H9 (cell line): Measurements from ENCODE around the gene RMDN2. TPM values are rescaled to one million over a fixed set of nuclear protein-coding genes. Genes with fewer than 3 reads are reported as not detected.

Source experiments
- DNase-seq: peaks from one replicate; pipeline ENCODE4 v3.0.0-alpha.2; 2017
- H2AFZ ChIP-seq: one replicate; pipeline ENCODE4 v1.6.1; 2013; ENCODE audit warnings: mild to moderate bottlenecking, low read length, control low read depth, moderate library complexity
- H2AK5ac ChIP-seq: 2 replicates; pipeline ENCODE4 v1.6.1; 2013; ENCODE audit warnings: low read length, control low read depth, mixed read lengths; ENCODE audit not compliant: insufficient read length
- H2BK120ac ChIP-seq: one replicate; pipeline ENCODE4 v1.6.1; 2013; ENCODE audit warnings: low read depth, mild to moderate bottlenecking, low read length, control low read depth, inconsistent platforms; ENCODE audit not compliant: poor library complexity, severe bottlenecking
- H2BK12ac ChIP-seq: 2 replicates; pipeline ENCODE4 v1.6.1; 2013; ENCODE audit warnings: low read length, control low read depth, mixed read lengths, low read depth; ENCODE audit not compliant: insufficient read length
- H2BK15ac ChIP-seq: 2 replicates; pipeline ENCODE4 v1.6.1; 2013; ENCODE audit warnings: low read depth, low read length, control low read depth
- H2BK20ac ChIP-seq: one replicate; pipeline ENCODE4 v1.6.1; 2013; ENCODE audit warnings: low read depth, mild to moderate bottlenecking, low read length, control low read depth, inconsistent platforms; ENCODE audit not compliant: poor library complexity, severe bottlenecking
- H2BK5ac ChIP-seq: 2 replicates; pipeline ENCODE4 v1.6.1; 2013; ENCODE audit warnings: low read length, control low read depth, mixed read lengths; ENCODE audit not compliant: insufficient read length
- H3K14ac ChIP-seq: 2 replicates; pipeline ENCODE4 v1.6.1; 2013; ENCODE audit warnings: low read length, control low read depth; ENCODE audit not compliant: insufficient read depth
- H3K18ac ChIP-seq: 2 replicates; pipeline ENCODE4 v1.6.1; 2013; ENCODE audit warnings: low read depth, mild to moderate bottlenecking, mixed read lengths, low read length, control low read depth; ENCODE audit not compliant: insufficient read length
- H3K23ac ChIP-seq: 2 replicates; pipeline ENCODE4 v1.6.1; 2013; ENCODE audit warnings: low read length, control low read depth, mixed read lengths, low read depth; ENCODE audit not compliant: insufficient read length
- H3K23me2 ChIP-seq: 2 replicates; pipeline ENCODE4 v1.6.1; 2013; ENCODE audit warnings: low read depth, mild to moderate bottlenecking, mixed read lengths, low read length, control low read depth; ENCODE audit not compliant: insufficient read length, poor library complexity, severe bottlenecking
- H3K27ac ChIP-seq: 2 replicates; pipeline ENCODE4 v1.5.1; 2013; ENCODE audit warnings: low read length, control low read depth, mixed read lengths, low read depth; ENCODE audit not compliant: insufficient read length
- H3K27me3 ChIP-seq: 2 replicates; pipeline ENCODE4 v1.6.1; 2013; ENCODE audit warnings: low read length, control low read depth, inconsistent platforms; ENCODE audit not compliant: insufficient read depth
- H3K4ac ChIP-seq: 2 replicates; pipeline ENCODE4 v1.6.1; 2013; ENCODE audit warnings: low read depth, mild to moderate bottlenecking, control low read depth, inconsistent platforms, low read length, moderate library complexity
- H3K4me1 ChIP-seq: 2 replicates; pipeline ENCODE4 v1.6.1; 2013; ENCODE audit warnings: low read length, control low read depth, inconsistent platforms; ENCODE audit not compliant: insufficient read depth
- H3K4me2 ChIP-seq: 2 replicates; pipeline ENCODE4 v1.6.1; 2013; ENCODE audit warnings: low read length, control low read depth, mixed read lengths; ENCODE audit not compliant: insufficient read length, insufficient read depth
- H3K56ac ChIP-seq: 2 replicates; pipeline ENCODE4 v1.6.1; 2013; ENCODE audit warnings: low read depth, mild to moderate bottlenecking, mixed read lengths, low read length, control low read depth; ENCODE audit not compliant: insufficient read length
- H3K79me1 ChIP-seq: 2 replicates; pipeline ENCODE4 v1.6.1; 2013; ENCODE audit warnings: low read depth, mild to moderate bottlenecking, moderate library complexity, low read length, control low read depth, inconsistent platforms; ENCODE audit not compliant: insufficient read depth, poor library complexity, severe bottlenecking
- H3K79me2 ChIP-seq: 2 replicates; pipeline ENCODE4 v1.6.1; 2013; ENCODE audit warnings: low read length, control low read depth, inconsistent platforms; ENCODE audit not compliant: insufficient read depth
- H3K9ac ChIP-seq: 2 replicates; pipeline ENCODE4 v1.6.1; 2013; ENCODE audit warnings: low read length, control low read depth, mixed read lengths; ENCODE audit not compliant: insufficient read length; ENCODE audit errors: extremely low read depth
- H3K9me3 ChIP-seq: one replicate; pipeline ENCODE4 v1.6.1; 2013; ENCODE audit warnings: low read depth, low read length, inconsistent platforms; ENCODE audit not compliant: control insufficient read depth
- H3T11ph ChIP-seq: one replicate; pipeline ENCODE4 v1.6.1; 2013; ENCODE audit warnings: mild to moderate bottlenecking, low read length, control low read depth, inconsistent platforms
- H4K20me1 ChIP-seq: one replicate; pipeline ENCODE4 v1.6.1; 2013; ENCODE audit not compliant: control insufficient read depth, insufficient read length, insufficient read depth
- H4K5ac ChIP-seq: 2 replicates; pipeline ENCODE4 v1.6.1; 2013; ENCODE audit warnings: low read depth, mild to moderate bottlenecking, mixed read lengths, low read length, control low read depth; ENCODE audit not compliant: insufficient read length
- H4K8ac ChIP-seq: replicated peaks from 2 replicates; pipeline ENCODE4 v1.6.1; 2013; ENCODE audit warnings: low read length, control low read depth, mixed read lengths, low read depth; ENCODE audit not compliant: insufficient read length
- H4K91ac ChIP-seq: 2 replicates; pipeline ENCODE4 v1.6.1; 2013; ENCODE audit warnings: low read depth, mild to moderate bottlenecking, moderate library complexity, mixed read lengths, low read length, control low read depth; ENCODE audit not compliant: insufficient read length
- H3K27ac Mint-ChIP-seq, 3 experiments: 2 replicates in 2 of 3; 3 replicates in 1 of 3; pipeline ENCODE4 v1.8.0; 2020 to 2021; ENCODE audit warnings: mixed read lengths in 3 of 3, mild to moderate bottlenecking in 1 of 3, moderate library complexity in 1 of 3
- H3K27me3 Mint-ChIP-seq: 2 replicates; pipeline ENCODE4 v1.8.0; 2021; ENCODE audit warnings: low read depth, mild to moderate bottlenecking, moderate library complexity, mixed read lengths
- H3K36me3 Mint-ChIP-seq, 3 experiments: 2 replicates in 2 of 3; 3 replicates in 1 of 3; pipeline ENCODE4 v1.8.0; 2020 to 2021; ENCODE audit warnings: low read depth in 3 of 3, mixed read lengths in 3 of 3; ENCODE audit not compliant: insufficient read depth in 1 of 3
- H3K4me1 Mint-ChIP-seq, 2 experiments: 2 replicates each; pipeline ENCODE4 v1.8.0; 2020; ENCODE audit warnings: mixed read lengths in 2 of 2
- H3K4me3 Mint-ChIP-seq, 2 experiments: 2 replicates in 1 of 2; 3 replicates in 1 of 2; pipeline ENCODE4 v1.8.0; 2020 to 2021; ENCODE audit warnings: mild to moderate bottlenecking in 2 of 2, mixed read lengths in 2 of 2, moderate library complexity in 1 of 2
- H3K9me3 Mint-ChIP-seq, 2 experiments: 2 replicates in 1 of 2; 3 replicates in 1 of 2; pipeline ENCODE4 v1.8.0; 2020; ENCODE audit warnings: mild to moderate bottlenecking in 2 of 2, mixed read lengths in 2 of 2, moderate library complexity in 1 of 2
- WGBS: extraction: QIAGEN DNeasy Blood & Tissue Kit; methylation state at CpG from one replicate; pipeline ENCODE4 v1.1.7; 2013; ENCODE audit warnings: missing lambda C conversion rate, low lambda C conversion rate, mixed read lengths; ENCODE audit not compliant: insufficient read length; ENCODE audit errors: extremely low coverage; 5-methylcytosine and 5-hydroxymethylcytosine counted together
- total RNA-seq: library from RNA; stranded (reverse); gene quantifications from 2 replicates; pipeline ENCODE4 v1.2.1, GENCODE V29; 2021
- TF ChIP-seq, protein P1 (sequence below): fragments of 200-600 bp; sonication (generic); conservative IDR thresholded peaks from 3 replicates; pipeline ENCODE4 v1.8.0; 2021; ENCODE audit warnings: antibody characterized with exemption, mild to moderate bottlenecking

Gene RMDN2
- total RNA-seq, 1 experiment from 2014 or later: 2.8 TPM

DNA sequence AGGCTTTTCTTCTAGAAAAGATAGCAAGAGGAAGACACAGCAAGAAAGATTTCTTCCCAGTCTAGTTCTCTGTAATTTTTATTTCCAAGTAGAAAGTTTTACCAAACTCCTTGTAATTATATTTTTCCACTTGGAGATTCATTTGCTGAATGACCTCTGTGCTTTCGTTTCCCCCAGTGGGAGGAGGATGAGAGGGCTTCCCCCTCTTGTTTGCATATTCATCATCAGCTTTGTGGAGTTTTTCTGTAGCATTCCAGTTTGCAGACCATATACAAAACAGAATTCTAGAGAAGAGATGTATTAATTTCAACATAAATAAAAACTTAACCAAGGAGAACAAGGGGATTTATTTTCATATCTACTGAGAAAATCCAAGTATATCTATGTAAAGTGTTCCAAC, 51.3 kb downstream of the RMDN2 start:
- Histone ChIP-seq H3K9ac (no peak overlapping the region), H4K5ac (no peak overlapping the region), H3K4me2 (no peak overlapping the region), H2BK12ac (no peak overlapping the region), H3K79me1 (no peaks in the 10 kb centered on the region), H2BK20ac (no peak overlapping the region), H3K9me3 (no peaks in the 10 kb centered on the region), H3K56ac (no peak overlapping the region), H3T11ph (no peak overlapping the region), H4K91ac (no peak overlapping the region), H3K27ac (no peak overlapping the region), H3K4ac (no peak overlapping the region), H3K18ac (no peak overlapping the region), H2AK5ac (no peak overlapping the region), H3K23me2 (no peaks in the 10 kb centered on the region), H2BK15ac (no peak overlapping the region), H3K27me3 (no peaks in the 10 kb centered on the region), H3K4me1 (no peaks in the 10 kb centered on the region), H2BK120ac (no peak overlapping the region), H2BK5ac (no peak overlapping the region), H4K20me1 (no peaks in the 10 kb centered on the region), H3K23ac (no peak overlapping the region), H2AFZ (no peak overlapping the region), H4K8ac (no peak overlapping the region), H3K79me2 (no peaks in the 10 kb centered on the region), H3K14ac (no peak overlapping the region)
- WGBS: no CpG with 5 or more reads among the region's 1 CpG
- Mint-ChIP-seq H3K27ac (no peak overlapping the region), H3K9me3 (peaks cover 6 to 15% of the 10 kb centered on the region in 2 experiments; a peak in 4 of 5 replicates), H3K4me3 (no peak overlapping the region), H3K4me1 (peaks cover 11 to 14% of the 10 kb centered on the region in 2 experiments), H3K27me3 (no peaks in the 10 kb centered on the region), H3K36me3 (peaks cover 5 to 9% (median 7%) of the 10 kb centered on the region in 3 experiments; a peak in 6 of 7 replicates)
- DNase-seq: no peak
- TF ChIP-seq, protein P1, sequence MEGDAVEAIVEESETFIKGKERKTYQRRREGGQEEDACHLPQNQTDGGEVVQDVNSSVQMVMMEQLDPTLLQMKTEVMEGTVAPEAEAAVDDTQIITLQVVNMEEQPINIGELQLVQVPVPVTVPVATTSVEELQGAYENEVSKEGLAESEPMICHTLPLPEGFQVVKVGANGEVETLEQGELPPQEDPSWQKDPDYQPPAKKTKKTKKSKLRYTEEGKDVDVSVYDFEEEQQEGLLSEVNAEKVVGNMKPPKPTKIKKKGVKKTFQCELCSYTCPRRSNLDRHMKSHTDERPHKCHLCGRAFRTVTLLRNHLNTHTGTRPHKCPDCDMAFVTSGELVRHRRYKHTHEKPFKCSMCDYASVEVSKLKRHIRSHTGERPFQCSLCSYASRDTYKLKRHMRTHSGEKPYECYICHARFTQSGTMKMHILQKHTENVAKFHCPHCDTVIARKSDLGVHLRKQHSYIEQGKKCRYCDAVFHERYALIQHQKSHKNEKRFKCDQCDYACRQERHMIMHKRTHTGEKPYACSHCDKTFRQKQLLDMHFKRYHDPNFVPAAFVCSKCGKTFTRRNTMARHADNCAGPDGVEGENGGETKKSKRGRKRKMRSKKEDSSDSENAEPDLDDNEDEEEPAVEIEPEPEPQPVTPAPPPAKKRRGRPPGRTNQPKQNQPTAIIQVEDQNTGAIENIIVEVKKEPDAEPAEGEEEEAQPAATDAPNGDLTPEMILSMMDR: no peak
